ENCODE data around the gene DTD2. TPM values are rescaled to one million over a fixed set of nuclear protein-coding genes. Genes with fewer than 3 reads are reported as not detected.

The DTD2 gene
- total and polyA plus RNA-seq, 9 of the 15 experiments (the other 6 are each of a cell fraction or from before 2014, with no cell fraction given), result 3.8 to 24.1 (median 15.2) TPM

GRCh38 chr14:31449971-31450610, 7.2 kb downstream of the DTD2 start:
- Histone ChIP-seq H3K4me3 (no peak overlapping the region), H3K79me2 (ENCODE audit: control insufficient read depth, insufficient read depth, low read length) (peaks cover 10% of the 10 kb centered on the region; the same call in 2 of the 3 replicates), H3K27ac (ENCODE audit: extremely low read depth, low read depth, low read length) (no peak overlapping the region), H3K9me1 (ENCODE audit: control insufficient read depth, insufficient read depth, low read length) (no peaks in the 10 kb centered on the region), H3K4me2 (ENCODE audit: insufficient read depth, low read length) (no peak overlapping the region), H3K9me3 (replicated peaks; ENCODE audit: control insufficient read depth, insufficient read depth, low read depth, low read length) (no peaks in the 10 kb centered on the region), H2AFZ (ENCODE audit: low read depth, low read length) (no peak overlapping the region), H3K4me1 (replicated peaks in 1 of 2; ENCODE audit: control insufficient read depth in 2 of 2, insufficient read depth in 2 of 2, low read length in 2 of 2) (peaks cover 0 to 11% of the 10 kb centered on the region in 2 experiments; a peak in 2 of 5 replicates), H3K9ac (ENCODE audit: insufficient read depth in 1 of 2, low read depth in 2 of 2, low read length in 2 of 2) (no peak overlapping the region), H3K36me3 (ENCODE audit: control insufficient read depth, insufficient read depth, low read length) (peaks cover 39% of the 10 kb centered on the region; the same call in 2 of the 3 replicates), H3K27me3 (ENCODE audit: control insufficient read depth in 2 of 2, insufficient read depth in 2 of 2, low read length in 2 of 2) (no peaks in the 10 kb centered on the region), H4K20me1 (replicated peaks; ENCODE audit: control insufficient read depth, insufficient read depth, low read length) (no peaks in the 10 kb centered on the region)
- peak; percentile 79 for ATAC-seq
- ChIA-PET CTCF (ENCODE audit: low intra/inter-chr PET ratio) (no interaction called here), POLR2A (interaction anchor here (0.5 to 0.6 kb wide), 2 partner anchors 13 to 57 kb away, joined by 3 to 4 read pairs; no protein-coding TSS in a partner anchor)
- peak; percentile 12 to 28 (median 15) for DNase-seq (ENCODE audit: extremely low read depth in 1 of 4, low spot score in 3 of 4)
- intact Hi-C loops (cut with micrococcal nuclease) (loop anchor here (5.0 kb wide), 1 partner anchor 93 kb away; no protein-coding TSS in a partner anchor), in situ Hi-C loops (cut with MboI) (no loop called here)
- 9% methylated on average over 2 of the region's 2 CpGs for WGBS (ENCODE audit: insufficient coverage, low coverage, missing lambda C conversion rate)
- peak; percentile 49 for FAIRE-seq
- no TSS peak for BruUV-seq (replicated peaks)
- TF ChIP-seq THAP7 (CRISPR knock-in tag; IDR thresholded peaks at IDR 0.05) (no peak), ARID2 (IDR thresholded peaks at IDR 0.05) (no peak), HDGF (IDR thresholded peaks at IDR 0.05) (no peak), BRF2 (IDR thresholded peaks at IDR 0.05; ENCODE audit: borderline replicate concordance, insufficient read depth, insufficient read length) (no peak), TAF7 (tag; IDR thresholded peaks at IDR 0.05) (no peak), RAD21 (CRISPR knock-in tag; conservative IDR thresholded peaks at IDR 0.05 in 1 of 2, IDR thresholded peaks at IDR 0.05 in 1 of 2) (peak; percentile 29 to 58; a peak in 3 of 4 replicates), SRSF9 (IDR thresholded peaks at IDR 0.05; ENCODE audit: borderline replicate concordance, low read depth, low read length) (no peak), EGR1 (conservative IDR thresholded peaks at IDR 0.05) (no peak), BRF1 (IDR thresholded peaks at IDR 0.05; ENCODE audit: borderline replicate concordance, extremely low read depth, insufficient read length) (no peak), ZNF57 (CRISPR knock-in tag; IDR thresholded peaks at IDR 0.05) (no peak), KDM2B (CRISPR knock-in tag; IDR thresholded peaks at IDR 0.05) (no peak), STAT6 (CRISPR knock-in tag; IDR thresholded peaks at IDR 0.05) (no peak), NFATC3 (IDR thresholded peaks at IDR 0.05) (no peak)
- TF ChIP-seq, protein P1, sequence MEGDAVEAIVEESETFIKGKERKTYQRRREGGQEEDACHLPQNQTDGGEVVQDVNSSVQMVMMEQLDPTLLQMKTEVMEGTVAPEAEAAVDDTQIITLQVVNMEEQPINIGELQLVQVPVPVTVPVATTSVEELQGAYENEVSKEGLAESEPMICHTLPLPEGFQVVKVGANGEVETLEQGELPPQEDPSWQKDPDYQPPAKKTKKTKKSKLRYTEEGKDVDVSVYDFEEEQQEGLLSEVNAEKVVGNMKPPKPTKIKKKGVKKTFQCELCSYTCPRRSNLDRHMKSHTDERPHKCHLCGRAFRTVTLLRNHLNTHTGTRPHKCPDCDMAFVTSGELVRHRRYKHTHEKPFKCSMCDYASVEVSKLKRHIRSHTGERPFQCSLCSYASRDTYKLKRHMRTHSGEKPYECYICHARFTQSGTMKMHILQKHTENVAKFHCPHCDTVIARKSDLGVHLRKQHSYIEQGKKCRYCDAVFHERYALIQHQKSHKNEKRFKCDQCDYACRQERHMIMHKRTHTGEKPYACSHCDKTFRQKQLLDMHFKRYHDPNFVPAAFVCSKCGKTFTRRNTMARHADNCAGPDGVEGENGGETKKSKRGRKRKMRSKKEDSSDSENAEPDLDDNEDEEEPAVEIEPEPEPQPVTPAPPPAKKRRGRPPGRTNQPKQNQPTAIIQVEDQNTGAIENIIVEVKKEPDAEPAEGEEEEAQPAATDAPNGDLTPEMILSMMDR (IDR thresholded peaks at IDR 0.05 in 2 of 3, conservative IDR thresholded peaks at IDR 0.05 in 1 of 3; ENCODE audit: insufficient read depth in 2 of 3, low read depth in 1 of 3, low read length in 3 of 3), result peak in 2 of 3 experiments; percentile 32 to 63; a peak in 3 of 6 replicates
